ENCODE measurements around the gene ARHGEF16. TPM values are rescaled to one million over a fixed set of nuclear protein-coding genes. Genes with fewer than 3 reads are reported as not detected.
A peak's percentile ranks its signal among the peaks of the same experiment; 100 is the strongest.

ARHGEF16 gene
- total RNA-seq, 1 donor from 2014 or later, result 7.6 TPM

DNA sequence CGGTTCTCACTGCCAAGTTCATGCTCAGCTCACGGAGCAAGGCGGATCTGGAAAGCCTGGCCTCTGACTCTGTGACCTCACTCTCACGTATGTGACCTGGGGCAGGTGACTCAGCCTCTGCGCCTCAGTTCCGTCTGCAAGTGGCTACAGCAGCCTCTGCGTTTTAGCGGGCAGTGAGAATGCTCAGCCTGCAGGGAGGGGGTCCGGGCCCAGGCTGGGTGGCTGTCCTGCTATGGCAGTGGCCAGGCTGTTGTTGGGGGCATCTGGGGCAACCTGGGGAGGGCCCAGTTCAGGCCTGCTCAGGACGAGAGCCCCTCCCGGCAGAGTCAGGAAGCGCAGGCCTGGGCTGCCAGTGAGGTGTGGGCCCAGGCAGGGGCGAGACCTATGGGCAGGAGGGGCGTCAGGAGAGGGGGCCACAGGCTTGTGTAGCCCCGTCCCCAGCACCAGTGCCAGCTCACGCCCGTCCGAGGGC is 27.9 kb downstream of the ARHGEF16 start:
- DNase-seq, result no peak

DNA sequence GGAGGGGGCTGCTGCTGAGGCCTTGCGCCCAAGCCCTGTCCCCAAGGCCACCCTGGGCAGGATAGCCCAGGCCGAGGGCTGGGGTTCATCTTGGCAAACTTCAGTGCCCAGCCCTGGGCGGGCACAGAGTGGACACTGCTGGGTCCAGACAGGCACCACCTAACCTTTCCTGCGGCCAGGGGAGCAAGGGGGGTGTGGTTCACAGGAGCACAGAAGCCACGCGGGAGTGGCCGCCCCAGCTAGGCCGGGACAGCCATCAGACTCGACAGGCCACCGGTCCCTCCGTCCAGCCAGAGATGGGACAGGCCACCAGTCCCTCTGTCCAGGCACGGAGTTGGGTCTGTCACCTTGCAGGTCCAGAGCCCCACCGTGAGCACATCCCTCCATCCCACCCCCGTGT is 28.9 kb downstream of the ARHGEF16 start:
- DNase-seq, result no peak

DNA sequence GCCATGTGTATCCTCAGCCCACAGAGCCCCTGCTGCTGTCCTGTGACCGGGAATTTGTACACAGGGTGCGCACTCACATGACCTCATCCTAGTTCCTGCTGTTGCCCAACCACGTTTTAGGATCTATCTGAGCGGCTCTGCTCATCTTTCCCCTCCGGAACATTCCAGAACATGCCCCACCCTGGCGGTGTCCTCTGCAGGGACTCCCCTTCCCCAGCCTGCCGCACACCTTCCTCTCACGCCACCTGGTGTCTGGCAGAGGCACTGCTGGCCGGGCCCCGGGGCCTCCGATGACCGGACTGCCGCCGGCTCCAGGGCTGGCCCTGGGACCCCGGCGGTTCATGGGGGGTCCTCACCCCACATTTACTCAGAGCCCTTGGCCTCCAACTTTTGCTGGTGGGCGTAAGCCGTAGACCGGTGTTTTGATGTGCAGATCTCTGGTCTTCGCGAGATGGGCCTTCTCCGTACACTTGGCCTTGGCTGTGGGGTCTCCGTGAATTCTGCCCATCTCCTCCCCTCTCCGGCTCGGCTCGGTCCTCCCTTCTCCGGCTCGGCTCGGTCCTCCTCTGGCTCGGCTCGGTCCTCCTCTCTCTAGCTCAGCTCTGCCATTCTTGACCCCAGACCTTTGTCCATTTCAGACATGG is 29.5 kb downstream of the ARHGEF16 start:
- peak; percentile 58 for DNase-seq

DNA sequence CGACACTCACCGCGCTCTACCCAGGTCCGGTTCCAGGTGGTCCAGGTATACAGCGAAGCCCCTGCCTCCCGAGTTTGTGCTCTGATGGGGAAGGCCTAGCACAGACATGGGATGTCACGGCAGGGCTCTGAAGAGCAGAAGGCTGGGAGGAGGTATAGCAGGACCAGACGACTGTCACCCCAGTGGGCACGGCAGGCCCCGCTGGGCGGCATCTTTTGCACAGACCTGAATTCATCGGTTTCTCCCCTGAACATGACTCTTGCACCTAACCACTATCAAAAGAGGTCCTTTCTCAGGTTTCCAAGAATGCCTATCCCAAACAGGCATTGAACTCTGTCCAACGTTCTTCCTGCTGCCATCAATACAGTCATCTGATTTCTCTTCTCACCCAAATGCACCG is 30.6 kb downstream of the ARHGEF16 start:
- no peak for DNase-seq

DNA sequence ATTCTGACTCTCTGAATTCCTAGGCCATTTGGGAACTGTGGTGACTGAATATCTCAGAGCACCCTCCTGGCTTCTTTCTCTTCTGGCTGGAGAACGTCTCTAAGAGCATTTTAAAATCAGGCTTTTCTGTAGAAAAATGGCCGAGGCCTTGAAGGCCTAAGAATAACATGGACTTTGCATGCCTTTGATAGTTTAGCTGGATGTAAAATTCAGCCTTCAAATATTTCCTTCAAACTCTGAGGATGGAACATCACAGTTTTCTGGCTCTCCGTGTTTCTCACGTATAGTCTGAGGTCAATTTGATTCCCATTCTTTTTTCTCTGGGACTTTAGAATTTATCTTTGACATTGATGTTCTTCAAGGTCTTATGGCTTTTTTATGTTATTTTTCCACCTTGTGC is 34.0 kb downstream of the ARHGEF16 start:
- no peak for DNase-seq

DNA sequence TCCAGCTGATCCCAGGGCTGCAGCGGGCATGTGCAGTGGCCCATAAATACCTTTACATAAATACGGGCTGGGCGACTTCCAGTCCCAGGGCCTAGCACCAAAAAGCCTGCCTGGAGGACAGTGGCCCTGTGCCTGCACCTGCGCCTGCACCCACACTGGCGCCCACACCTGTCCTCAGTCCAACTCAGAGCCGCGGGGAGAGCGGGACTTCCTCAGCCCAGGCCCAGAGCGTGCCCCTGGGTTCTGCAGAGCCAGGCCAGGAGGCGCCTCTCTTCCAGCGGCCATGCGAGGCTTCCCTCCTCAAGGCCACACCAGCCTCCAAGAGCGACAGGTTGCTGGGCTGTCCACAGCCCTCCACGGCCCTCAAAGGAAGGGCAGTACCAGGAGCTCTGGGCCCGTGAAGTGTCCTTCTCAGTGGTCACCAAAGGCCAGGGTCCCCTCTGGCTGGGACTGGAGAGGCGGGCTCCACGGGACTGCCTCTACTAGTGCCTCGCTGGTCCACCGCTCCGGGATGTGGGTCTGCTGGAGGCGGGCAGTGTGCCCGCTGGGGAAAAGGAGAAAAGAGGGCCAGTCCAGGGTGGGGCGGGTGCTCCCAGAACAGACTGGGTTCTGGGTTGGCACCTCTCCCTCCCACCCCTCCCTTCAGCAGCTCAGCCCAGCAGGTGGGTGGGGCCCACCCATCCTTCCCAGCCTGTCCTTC is 35.7 kb downstream of the ARHGEF16 start:
- DNase-seq, result no peak

DNA sequence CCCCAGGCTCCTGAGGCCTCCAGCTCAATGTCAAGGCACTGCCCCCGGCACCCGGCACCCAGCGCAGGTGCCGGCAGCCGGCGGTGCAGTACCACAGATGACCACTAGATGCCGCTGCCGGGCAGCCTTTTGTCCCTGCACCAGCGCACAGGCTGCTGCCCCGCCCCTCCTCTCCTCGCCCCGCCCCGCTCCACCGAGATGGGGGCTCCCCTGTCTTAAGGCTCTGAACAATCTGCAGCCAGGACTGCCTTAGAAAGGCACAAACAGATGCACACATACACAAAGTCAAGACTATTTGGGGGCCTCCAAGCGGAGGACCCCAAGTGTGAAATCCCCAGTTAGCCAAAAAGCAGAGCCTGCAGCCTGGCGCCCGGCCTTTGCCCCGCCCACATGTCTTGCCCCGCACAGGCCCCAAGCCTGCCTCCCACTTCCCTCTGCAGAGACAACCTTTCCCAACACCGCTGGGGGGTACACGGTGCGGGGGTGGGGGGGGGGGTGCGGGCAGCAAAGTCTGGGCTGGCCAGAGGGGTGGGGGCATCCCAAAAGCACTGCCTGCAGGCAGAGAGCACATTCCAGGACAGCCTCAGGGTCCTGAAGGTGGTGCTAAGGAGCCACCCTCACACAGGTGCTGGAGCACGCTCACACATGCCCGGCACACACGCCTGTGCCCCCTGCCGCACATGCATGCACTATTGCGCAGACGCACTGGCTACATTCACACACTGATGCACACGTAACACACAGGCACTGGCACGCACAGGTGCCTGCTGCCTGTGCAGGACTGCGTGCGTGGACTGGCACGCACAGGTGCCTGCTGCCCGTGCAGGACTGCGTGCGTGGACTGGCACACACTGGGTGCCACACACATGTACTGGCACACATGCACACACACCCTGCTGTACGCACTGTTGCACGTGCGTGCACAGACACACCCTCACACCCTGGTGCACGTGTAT is 37.1 kb downstream of the ARHGEF16 start:
- DNase-seq, result peak; percentile 89

DNA sequence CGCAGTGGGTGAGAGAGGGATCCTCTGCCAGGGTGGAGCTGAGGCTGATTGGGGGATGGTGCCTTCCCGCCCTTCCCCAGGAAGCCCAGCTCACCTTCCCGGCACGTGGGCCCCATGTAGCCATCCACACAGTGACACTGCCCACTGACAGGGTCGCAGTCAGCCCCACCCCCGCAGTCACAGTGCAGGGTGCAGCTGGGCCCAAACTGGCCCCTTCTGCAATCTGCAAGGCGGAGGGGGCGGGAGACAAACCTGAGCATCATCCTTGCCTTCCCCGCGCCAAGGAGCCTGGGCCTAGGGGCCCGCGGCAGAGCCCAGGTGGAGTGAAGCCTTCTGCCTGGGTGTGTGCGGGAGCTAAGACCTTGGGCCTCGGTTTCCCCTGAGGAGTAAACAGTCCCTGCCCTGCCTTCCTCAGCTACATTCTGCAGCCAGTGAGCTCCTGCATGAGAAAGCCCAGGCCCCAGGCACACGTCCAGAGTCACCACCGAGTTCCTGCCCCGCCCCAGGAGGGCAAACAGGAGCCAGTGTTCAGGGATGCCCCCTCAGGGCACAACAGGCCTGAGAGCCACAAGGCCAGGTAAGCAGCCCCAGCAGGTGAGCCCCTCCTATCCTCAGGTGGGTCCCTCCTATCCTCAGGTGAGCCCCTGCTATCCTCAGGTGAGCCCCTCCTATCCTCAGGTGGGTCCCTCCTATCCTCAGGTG is 38.2 kb downstream of the ARHGEF16 start:
- DNase-seq, result no peak

DNA sequence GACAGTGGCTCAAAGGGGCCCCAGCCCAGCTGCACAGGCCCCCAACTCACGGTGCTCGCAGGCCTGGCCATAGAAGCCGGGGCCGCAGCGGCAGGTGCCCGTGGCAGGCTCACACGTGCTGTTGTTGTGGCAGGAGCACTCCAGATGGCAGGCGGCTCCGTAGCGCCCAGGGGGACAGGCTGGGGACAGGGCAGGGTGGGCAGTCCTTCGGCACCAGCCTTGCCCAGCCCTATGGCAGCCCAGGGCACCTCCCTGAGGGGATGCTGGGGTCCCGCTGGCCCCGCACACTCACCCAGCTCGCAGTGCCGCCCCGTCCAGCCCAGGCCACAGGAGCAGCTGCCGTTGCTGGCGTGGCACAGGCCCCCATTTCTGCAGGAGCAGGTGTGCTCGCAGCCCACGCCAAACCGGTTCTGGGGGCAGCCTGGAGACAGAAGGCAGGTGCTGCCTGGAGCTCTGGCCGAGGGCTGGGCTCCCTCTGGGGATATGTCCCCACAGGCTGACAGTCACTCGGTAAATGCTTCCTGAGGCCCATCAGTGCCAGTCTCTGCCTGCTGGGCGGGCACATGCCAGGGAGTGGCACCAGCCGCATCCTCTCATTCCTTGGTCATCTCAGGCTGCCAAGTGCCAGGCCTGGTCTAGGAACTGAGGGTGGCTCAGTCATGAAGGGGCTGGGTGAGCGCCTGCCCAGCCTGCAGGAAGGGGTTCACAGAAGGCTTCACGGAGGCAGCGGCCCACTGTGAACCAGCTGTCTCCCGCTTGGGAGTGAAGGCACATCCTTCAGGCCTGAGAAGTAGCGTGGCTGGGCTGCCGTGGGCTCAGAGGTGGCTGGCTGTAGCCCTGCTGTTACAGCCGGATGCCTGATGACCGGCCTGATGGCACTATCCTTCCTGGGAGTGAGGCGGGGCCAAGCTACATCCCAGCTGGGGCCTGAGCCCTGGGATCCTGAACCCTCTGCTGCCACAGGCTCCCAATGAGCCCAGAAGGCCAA is 40.1 kb downstream of the ARHGEF16 start:
- no peak for DNase-seq

DNA sequence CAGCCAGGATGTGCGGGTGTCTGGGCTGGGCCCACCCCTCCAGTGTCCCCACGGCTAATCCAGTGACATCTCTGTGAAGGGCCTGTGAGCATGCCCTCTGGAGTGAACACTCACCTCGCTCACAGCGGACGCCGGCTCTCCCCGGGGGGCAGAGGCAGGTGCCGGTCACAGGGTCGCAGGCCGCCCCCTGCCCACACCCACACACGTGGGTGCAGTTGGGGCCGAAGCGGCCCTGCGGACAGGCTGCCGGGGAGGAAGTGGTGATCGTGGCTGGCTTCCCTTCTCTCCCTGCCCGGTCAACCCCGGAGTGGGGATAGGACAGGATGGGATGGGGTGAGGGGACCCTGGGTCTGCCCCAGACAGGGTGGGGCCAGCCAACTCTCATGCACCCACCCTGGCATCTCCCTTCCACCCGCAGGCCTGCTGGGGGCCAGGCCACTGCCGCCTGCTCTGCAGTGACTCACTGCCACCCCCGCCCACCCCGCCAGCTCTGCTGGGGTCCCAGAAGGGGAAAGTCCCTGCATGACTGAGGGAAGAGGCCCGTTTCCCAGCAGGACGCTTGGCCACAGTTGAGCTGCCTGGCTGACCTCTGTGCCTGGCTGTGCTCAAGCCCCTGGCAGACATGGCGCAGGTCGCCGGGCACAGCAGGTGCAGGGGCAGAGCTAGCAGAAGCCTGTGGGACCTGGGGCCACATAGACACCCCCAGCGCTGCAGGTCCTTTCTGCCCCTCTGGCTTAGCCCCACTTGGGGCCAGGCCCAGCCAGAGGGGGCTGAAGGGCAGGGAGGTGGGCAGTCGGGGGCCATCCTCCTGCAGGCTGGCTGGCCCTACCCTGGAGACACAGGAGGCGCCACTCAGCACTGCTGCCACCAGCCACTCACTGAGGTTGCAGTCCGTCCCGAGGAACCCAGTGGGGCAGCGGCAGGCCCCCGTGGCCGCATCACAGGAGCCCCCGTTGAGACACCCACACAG is 41.6 kb downstream of the ARHGEF16 start:
- no peak for DNase-seq

DNA sequence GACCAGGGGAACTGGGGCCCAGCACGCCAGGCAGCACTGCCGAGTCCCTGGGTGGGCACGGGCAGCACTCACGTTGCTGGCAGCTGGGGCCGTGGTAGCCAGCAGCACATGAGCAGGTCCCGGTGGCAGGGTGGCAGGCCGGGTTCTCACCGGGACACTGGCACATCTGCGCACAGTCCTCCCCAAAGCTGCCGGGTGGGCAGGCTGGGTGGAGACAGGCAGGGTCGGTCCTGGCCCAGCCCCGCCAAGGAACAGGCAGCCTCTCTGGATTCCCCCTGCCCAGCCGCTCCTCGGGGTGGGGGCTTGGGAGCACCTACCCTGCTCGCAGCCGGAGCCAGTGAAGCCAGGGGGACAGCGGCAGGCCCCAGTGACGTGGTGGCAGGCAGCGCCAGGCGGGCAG is 42.5 kb downstream of the ARHGEF16 start:
- no peak for DNase-seq

DNA sequence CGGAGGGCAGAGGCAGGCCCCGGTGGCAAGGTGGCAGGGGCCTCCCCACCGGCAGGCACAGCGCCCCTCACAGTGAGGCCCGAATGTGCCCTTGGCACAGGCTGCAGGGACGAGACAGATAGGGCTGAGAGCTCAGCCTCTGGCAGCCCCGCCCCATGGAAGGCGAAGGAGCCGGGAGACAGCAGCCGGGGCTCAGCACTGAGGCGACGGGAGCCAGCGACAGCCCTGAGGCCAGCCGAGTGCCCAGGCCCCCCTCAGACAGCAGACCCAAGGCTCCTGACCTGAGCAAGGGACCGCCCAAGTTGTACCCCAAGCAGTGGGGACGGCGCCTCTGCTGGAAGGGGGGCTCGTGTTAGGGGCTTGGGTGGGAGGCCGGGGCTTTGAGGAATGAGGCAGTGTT is 43.1 kb downstream of the ARHGEF16 start:
- DNase-seq, result no peak

DNA sequence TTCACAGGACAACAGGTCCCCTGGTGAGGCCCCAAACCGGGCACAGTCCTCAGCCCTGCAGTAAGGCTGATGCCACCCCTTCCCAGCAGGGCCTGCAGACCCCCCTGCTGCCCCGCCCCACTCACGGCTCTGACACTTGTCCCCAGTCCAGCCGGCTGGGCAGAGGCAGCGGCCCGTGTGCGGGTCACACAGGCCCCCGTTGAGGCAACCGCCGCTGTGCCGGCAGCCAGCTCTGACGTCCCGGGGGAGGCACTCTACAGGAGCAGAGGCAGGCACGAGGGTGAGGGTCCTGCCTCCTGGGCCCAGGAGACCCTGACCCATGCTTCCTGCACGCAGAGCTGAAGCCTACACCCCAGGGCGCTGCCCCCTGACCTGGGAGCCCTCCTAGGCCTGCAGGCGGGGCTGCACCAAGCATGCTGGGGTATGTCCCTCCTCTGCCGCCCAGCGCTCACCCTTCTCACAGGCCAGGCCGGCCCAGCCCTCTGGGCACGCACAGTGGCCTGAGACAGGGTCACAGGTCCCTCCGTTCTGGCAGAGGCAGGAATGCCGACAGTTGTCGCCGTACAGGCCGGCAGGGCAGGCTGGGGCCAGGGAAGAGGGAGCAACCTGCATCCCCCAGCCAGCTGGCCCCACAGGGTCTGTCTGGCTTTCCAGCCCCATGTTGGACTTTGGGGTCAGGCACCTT is 43.9 kb downstream of the ARHGEF16 start:
- DNase-seq, result no peak

DNA sequence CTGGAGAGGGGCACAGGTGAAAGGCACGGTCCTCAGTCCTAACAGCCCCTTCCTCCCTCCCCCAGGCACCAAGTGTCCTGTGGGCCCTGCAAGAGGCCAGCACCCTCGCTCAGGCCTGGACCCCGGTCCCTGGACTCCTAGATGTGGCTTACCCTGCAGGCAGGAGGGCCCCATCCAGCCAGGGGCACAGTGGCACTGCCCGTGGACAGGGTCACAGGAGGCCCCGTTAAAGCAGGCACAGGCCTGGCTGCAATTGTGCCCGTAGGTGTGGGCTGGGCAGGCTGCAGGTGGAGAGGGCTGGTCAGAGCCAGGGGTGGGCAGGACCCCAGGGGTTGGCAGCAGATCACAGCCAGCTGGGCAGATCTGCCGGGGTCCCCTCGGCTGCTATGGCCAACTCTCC is 44.5 kb downstream of the ARHGEF16 start:
- no peak for DNase-seq

DNA sequence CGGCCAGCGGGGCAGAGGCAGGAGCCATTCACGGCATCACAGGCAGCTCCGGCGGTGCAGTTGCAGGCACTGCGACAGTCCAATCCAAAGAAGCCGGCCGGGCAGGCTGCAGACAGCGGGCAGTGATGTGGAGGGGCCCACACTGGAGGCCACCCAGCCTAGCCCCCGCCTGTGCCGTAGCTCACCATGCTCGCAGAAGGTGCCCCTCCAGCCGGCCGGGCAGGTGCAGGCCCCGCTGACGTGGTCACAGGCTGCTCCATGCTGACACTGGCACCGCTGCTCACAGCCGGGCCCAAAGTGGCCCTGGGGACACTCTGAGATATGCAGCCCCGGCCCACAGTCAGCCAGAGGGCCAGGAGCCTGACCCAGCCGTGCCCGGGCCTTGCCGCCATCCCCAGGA is 45.1 kb downstream of the ARHGEF16 start:
- no peak for DNase-seq

DNA sequence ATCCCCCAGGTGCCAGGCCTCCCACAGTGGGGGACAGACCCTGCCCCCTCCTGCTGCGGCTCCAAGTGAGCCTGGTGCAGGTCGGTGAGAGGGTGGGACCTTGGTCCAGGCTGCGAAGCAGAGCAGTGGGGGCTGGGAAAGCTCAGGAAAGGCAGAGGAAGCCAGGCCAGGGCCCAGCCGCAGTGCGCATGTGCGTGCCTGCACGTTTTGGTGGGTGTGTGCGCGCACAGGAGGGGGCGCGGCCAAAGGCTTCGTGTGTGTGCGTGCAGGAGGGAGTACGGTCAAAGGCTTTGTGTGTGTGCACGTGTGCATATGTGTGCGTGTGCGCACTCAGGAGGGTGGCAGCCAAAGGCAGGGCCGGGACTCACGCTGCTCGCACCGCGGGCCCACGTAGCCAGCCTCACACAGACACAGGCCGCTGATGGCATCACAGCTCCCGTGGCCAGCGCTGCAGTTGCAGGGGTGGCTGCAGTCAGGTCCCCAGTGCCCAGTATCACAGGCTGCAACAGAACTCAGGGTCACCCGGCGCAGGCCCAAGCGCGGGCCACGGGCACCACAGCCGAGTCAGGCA is 45.9 kb downstream of the ARHGEF16 start:
- no peak for DNase-seq

DNA sequence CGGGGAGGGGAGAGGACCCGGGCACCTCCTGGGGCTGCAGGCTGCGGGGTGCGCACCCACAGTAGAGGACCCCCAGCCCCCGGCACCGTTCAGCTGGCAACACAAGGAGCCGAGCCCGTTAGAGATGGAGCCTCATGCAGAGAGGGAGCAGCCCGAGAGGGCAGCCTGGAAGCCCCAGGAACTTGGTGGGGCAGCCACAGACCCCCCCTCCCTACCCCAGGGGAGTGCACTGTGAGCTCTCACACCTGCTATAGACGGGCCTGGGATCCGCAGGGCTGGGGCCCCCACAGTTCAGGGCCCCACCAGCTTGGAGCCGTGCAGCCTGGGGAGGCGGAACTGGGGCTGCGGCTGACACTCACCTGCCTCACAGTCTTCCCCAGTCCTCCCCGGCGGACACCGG is 47.0 kb downstream of the ARHGEF16 start:
- no peak for DNase-seq

DNA sequence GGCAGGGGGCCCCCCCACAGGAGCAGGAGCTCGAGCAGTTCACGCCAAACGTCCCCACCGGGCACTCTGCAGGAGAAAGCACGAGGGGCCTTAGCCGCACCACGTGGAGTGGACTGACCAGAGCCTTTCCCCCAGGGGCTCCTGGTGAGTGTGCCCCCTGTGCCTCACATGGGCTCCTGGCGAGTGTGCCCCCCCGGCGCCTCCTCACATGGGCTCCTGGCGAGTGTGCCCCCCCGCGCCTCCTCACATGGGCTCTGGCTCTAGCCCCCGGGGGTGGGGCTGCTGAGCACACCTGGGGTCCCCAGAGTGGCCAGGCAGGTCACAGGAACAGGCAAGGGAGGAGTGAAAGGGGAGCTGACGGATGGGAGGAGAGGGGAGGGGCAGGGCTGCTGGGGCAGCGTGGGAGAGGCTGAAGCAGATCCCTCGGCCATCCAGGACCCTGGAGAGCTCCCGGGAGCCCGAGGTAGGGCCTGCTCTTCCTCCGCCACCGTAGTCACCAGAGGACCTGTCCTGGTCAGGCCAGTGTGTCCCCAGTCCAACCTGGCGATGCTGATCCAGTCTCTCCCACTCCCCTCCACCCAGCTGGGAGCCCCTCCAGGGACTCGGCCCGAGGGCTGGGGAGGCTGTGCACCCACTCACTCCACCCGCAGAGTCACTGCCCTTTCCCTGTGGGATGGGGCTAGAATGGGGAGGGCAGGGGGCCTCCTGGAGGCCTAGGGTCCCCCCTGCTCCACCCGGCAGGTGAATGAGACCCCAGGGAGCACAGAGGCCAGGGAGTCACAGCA is 47.6 kb downstream of the ARHGEF16 start:
- DNase-seq, result peak; percentile 77
